ENCODE results near the gene ACRBP.

ACRBP gene

DNA sequence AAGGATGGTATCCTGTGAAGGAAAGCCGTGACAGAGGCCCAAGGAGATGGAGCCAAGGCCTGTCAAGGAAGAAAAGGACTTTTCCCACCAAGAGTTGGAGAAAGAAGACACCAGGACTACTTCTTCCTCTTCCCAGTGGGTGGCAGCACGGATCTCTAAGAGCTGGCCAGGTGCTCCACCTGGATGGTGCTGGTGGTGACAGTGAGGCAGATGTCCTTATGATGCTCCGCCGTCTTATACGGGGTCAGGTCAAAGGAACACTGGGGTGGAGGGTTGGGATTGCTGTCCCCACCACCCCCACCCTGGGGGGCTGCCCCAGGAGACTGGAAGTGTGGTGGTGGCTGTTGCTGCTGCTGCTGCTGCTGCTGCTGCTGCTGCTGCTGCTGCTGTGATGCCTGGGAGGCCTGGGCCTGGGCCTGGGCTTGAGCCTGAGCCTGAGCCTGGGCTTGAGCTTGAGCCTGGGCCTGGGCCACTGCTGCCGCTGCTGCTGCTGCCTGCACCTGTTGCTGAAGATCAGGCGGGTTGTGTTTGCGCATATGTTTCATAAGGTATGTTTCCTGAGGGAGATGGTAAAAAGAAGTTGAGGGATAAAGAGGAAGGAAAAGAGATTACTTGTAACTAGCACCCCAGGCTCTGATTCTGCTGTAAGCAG, 20.5 kb upstream of the ACRBP start:
- no peak for DNase-seq (ENCODE audit: low spot score)
- TF ChIP-seq, protein P1, sequence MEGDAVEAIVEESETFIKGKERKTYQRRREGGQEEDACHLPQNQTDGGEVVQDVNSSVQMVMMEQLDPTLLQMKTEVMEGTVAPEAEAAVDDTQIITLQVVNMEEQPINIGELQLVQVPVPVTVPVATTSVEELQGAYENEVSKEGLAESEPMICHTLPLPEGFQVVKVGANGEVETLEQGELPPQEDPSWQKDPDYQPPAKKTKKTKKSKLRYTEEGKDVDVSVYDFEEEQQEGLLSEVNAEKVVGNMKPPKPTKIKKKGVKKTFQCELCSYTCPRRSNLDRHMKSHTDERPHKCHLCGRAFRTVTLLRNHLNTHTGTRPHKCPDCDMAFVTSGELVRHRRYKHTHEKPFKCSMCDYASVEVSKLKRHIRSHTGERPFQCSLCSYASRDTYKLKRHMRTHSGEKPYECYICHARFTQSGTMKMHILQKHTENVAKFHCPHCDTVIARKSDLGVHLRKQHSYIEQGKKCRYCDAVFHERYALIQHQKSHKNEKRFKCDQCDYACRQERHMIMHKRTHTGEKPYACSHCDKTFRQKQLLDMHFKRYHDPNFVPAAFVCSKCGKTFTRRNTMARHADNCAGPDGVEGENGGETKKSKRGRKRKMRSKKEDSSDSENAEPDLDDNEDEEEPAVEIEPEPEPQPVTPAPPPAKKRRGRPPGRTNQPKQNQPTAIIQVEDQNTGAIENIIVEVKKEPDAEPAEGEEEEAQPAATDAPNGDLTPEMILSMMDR (IDR thresholded peaks at IDR 0.05; ENCODE audit: borderline replicate concordance, control extremely low read depth, extremely low read depth, insufficient read depth, missing control alignments) = peak; percentile 29
- in situ Hi-C loops (cut with MboI; ENCODE audit: low sequenced_read_pairs, unreplicated experiment) = no loop called here

DNA sequence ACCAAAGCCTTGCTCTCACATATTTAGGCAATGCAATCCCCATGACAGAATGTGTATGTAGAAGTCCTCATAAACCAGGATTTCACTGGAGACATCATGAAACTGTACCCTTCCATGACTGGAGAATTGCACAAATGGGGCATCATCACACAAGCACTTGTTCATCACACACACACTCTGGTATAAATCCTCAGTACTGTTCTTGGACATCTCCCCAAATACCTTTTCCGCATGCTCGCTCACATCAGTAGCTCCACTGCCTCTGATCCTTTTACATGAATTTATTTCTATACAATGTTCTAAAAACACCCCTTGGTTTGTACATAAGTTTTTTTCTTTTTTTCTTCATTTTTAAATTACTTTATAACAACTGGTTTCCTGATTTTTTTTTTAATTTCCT, 19.0 kb upstream of the ACRBP start:
- in situ Hi-C loops (cut with MboI; ENCODE audit: low sequenced_read_pairs, unreplicated experiment) = no loop called here
- no peak for DNase-seq (ENCODE audit: low spot score)
- TF ChIP-seq, protein P1 (IDR thresholded peaks at IDR 0.05; ENCODE audit: borderline replicate concordance, control extremely low read depth, extremely low read depth, insufficient read depth, missing control alignments) = no peak

DNA sequence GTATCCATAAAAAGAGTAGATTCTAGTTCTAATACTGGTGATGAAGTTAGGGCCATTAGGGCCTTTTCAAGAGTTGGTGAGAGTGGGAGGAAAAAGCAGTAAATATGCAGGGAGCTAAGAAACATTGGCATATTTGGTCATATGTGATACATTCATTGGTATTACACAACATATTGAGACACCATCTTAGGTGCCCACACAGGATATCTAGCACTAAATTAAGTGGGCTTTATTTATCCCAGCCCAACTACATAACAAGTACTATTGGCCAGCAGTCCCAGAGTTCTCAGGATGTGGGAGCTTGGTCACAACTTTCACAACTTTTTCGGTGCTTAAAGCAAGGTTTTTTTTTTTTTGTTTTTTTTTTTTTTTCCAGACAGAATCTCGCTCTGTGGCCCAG, 17.7 kb upstream of the ACRBP start:
- no peak for DNase-seq (ENCODE audit: low spot score)
- in situ Hi-C loops (cut with MboI; ENCODE audit: low sequenced_read_pairs, unreplicated experiment) = no loop called here
- TF ChIP-seq, protein P1 (IDR thresholded peaks at IDR 0.05; ENCODE audit: borderline replicate concordance, control extremely low read depth, extremely low read depth, insufficient read depth, missing control alignments) = no peak

DNA sequence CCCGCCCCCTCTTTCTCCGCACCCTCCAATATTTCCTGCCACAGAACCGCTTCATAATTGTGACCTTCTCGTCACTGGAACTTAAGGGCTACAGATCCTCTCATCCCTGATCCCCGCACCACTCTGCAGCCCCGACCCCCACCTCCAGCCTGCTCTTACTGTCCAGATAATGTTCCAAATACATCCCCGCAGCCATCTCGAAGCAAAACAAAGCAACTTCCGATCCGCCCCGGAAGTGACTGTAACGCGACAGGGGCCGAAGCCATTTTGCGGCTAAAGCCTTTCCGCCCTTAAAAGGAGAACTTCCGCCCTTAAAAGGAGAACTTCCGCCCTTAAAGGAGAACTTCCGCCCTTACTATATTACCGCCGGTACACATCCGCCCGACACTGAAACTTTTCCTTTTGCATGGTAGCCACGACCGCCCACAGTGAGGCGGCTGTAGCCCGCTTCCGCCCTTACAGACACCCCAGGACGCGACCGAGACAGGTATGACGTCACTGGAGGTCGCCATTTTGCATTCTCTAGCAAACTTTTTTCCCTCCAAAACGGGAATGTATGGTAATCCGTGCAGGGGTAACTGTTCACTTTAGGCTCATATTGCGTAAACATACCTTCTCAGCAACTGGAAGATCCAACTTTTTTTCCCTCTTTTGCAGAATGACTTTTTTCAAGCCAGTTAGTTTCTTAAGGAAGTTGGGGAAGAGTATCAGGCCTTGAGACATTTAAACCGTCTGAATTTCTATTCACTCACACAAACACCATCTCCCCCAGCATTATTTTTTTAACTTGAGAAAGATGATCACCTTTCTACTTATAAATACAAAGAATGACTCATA, 15.9 kb upstream of the ACRBP start, which contains the start of gene ING4:
Gene ING4 (minus strand): TSS at position 214 of the 837 bp plus-strand sequence. CDS start 18 bp downstream, at position 196.
- TF ChIP-seq, protein P1 (IDR thresholded peaks at IDR 0.05; ENCODE audit: borderline replicate concordance, control extremely low read depth, extremely low read depth, insufficient read depth, missing control alignments) = no peak
- in situ Hi-C loops (cut with MboI; ENCODE audit: low sequenced_read_pairs, unreplicated experiment) = no loop called here
- DNase-seq (ENCODE audit: low spot score) = peak; percentile 97

DNA sequence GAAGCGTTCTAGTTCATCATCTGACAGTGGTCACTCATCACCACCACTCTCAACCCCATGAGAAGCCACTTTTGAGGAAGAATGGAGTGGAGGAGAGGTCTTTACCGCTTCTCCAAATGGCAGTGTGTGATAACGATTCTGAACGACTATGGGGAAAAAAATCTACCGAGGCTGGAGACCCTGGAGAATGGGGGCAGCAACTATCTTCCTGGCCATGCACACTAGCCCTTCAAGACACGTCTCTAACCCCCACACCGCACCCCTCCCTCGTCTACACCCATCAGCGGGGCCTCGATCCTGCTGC, 15.3 kb upstream of the ACRBP start:
- TF ChIP-seq, protein P1 (IDR thresholded peaks at IDR 0.05; ENCODE audit: borderline replicate concordance, control extremely low read depth, extremely low read depth, insufficient read depth, missing control alignments) = no peak
- peak; percentile 67 for DNase-seq (ENCODE audit: low spot score)
- in situ Hi-C loops (cut with MboI; ENCODE audit: low sequenced_read_pairs, unreplicated experiment) = no loop called here

DNA sequence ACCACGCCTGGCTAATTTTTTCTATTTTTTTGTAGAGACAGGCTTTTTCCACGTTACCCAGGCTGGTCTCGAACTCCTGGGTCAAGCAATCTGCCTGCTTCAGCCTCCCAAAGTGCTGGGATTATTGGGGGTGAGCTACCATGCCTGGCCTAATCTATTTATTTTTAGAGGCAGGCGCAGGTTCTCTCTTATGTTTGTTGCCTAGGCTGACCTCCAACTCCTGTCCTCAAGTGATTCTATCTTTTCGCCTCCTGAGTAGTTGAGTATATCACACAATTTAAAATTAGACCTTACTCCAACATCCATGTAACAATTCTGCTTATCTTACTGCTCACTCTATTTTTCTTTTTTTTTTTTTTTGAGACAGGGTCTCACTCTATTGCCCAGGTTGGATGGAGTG, 6.8 kb upstream of the ACRBP start:
- TF ChIP-seq, protein P1 (IDR thresholded peaks at IDR 0.05; ENCODE audit: borderline replicate concordance, control extremely low read depth, extremely low read depth, insufficient read depth, missing control alignments) = no peak
- no peak for DNase-seq (ENCODE audit: low spot score)
- in situ Hi-C loops (cut with MboI; ENCODE audit: low sequenced_read_pairs, unreplicated experiment) = no loop called here
